PC-3 (cell line): ENCODE measurements around the gene GATAD2A.

Source experiments
- CTCF ChIP-seq: fragments of 300-600 bp; sonication (generic); conservative IDR thresholded peaks from 2 replicates; pipeline ENCODE4 v1.5.1; 2017; ENCODE audit warnings: antibody characterized with exemption, low read depth, mild to moderate bottlenecking, low read length
- EZH2 ChIP-seq: fragments of 300-600 bp; sonication (generic); IDR thresholded peaks from one replicate; pipeline ENCODE4 v1.6.1; 2017; ENCODE audit warnings: antibody characterized with exemption, mild to moderate bottlenecking, low read length; ENCODE audit not compliant: unreplicated experiment
- EZH2phosphoT487 ChIP-seq: fragments of 300-600 bp; sonication (generic); IDR thresholded peaks from 2 replicates; pipeline ENCODE4 v1.6.1; 2018; ENCODE audit warnings: mild to moderate bottlenecking, antibody characterized with exemption, low read length, borderline replicate concordance

DNA sequence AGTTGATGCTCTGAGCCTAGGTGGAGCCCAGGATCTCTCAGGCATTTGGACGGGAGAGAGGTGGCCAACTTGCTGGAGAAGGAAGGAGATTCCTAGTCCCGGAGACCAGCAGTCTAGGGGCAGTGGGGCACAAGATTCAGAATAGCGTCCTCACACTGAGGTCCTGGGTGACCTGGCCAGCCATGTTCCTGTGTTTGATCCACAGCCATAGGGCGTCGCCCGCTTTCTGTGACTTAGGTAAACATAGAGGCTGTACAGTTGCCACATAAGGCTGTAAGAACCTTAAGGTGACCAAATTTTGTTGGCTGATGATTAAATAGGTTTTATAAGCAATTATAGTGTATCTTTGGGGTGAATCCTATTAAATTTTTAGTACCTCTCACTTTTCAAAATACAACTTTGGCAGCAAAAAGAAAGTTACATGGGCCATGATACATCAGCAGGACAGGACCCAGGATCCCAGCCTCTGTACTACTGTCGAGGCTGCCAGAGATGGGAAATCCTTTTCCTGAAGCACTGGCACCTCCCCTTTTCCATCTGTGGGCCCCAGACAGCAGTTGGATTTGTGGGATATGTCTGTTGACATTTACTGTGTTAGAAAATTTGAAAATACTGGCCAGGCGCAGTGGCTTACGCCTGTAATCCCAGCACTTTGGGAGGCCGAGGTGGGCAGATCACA lies 72.4 kb downstream of the GATAD2A start:
- TF ChIP-seq CTCF (no peak), EZH2phosphoT487 (no peak), EZH2 (no peak)
